Measurements from ENCODE around the gene NCOR2.

NCOR2 gene

GRCh38 chr12:124551268-124552144 is 15.9 kb downstream of the NCOR2 start:
- H3K36me3 ChIP-seq (ENCODE audit: control insufficient read depth in 4 of 4, insufficient read depth in 4 of 4, low read length in 3 of 4): peaks cover 0 to 2% (median 0%) of the 10 kb centered on the region in 4 experiments
- peak in 2 of 3 donors; percentile 76 to 85 for DNase-seq
- ChIA-PET POLR2A (interaction anchor here (0.9 to 4.0 kb wide), 2 partner anchors 15 to 31 kb away, joined by 3 to 15 read pairs; partner anchors contain the start of gene NCOR2), CTCF (interaction anchor here (0.7 to 6.2 kb wide), 16 partner anchors 8 to 214 kb away, joined by 3 to 62 read pairs (median 4); partner anchors contain the start of gene NCOR2)
- peak overlapping the region; percentile 46 to 78 for H3K27ac ChIP-seq (ENCODE audit: insufficient read depth in 1 of 2, low read depth in 1 of 2, low read length in 2 of 2, poor library complexity in 1 of 2, severe bottlenecking in 2 of 2)
- no peaks in the 10 kb centered on the region for H3K27me3 ChIP-seq (replicated peaks in 2 of 5; ENCODE audit: control insufficient read depth in 4 of 5, insufficient read depth in 5 of 5, low read length in 4 of 5)
- peak overlapping the region in 3 of 7 experiments; percentile 14 to 19 (median 15) for H3K4me3 ChIP-seq (ENCODE audit: control insufficient read depth in 1 of 7, extremely low read depth in 1 of 7, insufficient read depth in 4 of 7, low read depth in 2 of 7, low read length in 6 of 7)
- H3K4me1 ChIP-seq (ENCODE audit: control extremely low read depth in 1 of 4, control insufficient read depth in 4 of 4, insufficient read depth in 4 of 4, low read length in 3 of 4): peaks cover 5 to 87% (median 79%) of the 10 kb centered on the region in 4 experiments
- no peaks in the 10 kb centered on the region for H3K9me3 ChIP-seq (ENCODE audit: control extremely low read depth in 1 of 5, control insufficient read depth in 4 of 5, insufficient read depth in 2 of 5, low read depth in 1 of 5, low read length in 4 of 5)
- WGBS (ENCODE audit: insufficient coverage): 13% methylated on average over 23 of the region's 25 CpGs

DNA sequence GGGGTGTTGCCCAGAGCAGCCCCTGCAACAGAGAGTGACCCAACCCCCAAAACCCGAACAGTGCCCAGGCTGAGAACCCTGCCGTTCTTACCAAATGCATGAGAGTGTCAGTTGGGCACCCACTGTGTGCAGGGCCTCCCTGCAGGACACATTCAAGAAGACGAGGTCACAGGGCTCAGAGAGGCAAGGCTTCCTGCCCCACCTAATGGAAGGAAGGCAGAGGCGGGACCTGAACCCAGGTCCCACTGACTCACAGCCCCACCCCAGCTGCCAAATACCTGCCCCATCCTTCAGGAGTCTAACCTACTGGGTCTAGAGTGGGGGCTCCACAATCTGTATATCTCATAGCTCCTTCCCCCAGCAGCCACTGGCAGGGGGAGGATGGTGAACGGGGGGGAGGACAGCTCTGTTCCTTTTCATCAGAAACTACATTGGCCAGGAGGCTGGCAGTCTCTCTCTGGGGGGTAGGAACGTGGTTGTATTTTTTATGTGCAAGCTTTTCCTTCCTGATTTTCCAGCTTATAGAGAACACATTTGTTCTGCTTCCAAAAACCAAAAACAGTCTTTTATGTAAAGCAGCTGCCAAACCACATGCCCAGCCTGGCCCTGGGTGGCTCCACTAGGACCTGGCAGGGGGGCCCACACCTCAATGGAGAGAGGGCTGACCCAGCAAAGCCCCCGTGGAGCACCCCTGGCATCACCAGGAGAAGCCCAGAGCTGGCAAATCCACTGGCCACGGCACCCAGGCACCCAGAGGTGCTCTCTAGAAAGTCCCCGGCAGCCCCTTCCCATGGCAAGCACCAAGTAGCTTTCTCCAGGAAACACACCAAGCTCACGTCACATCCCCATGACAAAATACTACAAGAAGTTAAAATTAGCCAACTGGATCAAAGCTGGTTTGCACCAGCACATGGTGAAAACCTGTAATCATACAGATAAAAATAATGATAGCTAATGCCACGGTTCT is 17.0 kb downstream of the NCOR2 start:
- 14% methylated on average over 7 of the region's 11 CpGs for WGBS (ENCODE audit: insufficient coverage)
- Histone ChIP-seq H3K36me3 (ENCODE audit: control insufficient read depth in 4 of 4, insufficient read depth in 4 of 4, low read length in 3 of 4) (no peaks in the 10 kb centered on the region), H3K9me3 (ENCODE audit: control extremely low read depth in 1 of 5, control insufficient read depth in 4 of 5, insufficient read depth in 2 of 5, low read depth in 1 of 5, low read length in 4 of 5) (no peaks in the 10 kb centered on the region), H3K27me3 (replicated peaks in 2 of 5; ENCODE audit: control insufficient read depth in 4 of 5, insufficient read depth in 5 of 5, low read length in 4 of 5) (no peaks in the 10 kb centered on the region), H3K4me3 (ENCODE audit: control insufficient read depth in 1 of 7, extremely low read depth in 1 of 7, insufficient read depth in 4 of 7, low read depth in 2 of 7, low read length in 6 of 7) (peak overlapping the region in 4 of 7 experiments; percentile 26 to 46 (median 42)), H3K27ac (ENCODE audit: insufficient read depth in 1 of 2, low read depth in 1 of 2, low read length in 2 of 2, poor library complexity in 1 of 2, severe bottlenecking in 2 of 2) (peak overlapping the region; percentile 58 to 78), H3K4me1 (ENCODE audit: control extremely low read depth in 1 of 4, control insufficient read depth in 4 of 4, insufficient read depth in 4 of 4, low read length in 3 of 4) (peaks cover 7 to 88% (median 85%) of the 10 kb centered on the region in 4 experiments)
- DNase-seq: peak in 2 of 3 donors; percentile 56 to 74
- ChIA-PET POLR2A (interaction anchor here (0.5 to 4.0 kb wide), 3 partner anchors 13 to 30 kb away, joined by 3 to 15 read pairs (median 3); partner anchors contain the start of gene NCOR2), CTCF (interaction anchor here (0.8 to 6.2 kb wide), 17 partner anchors 9 to 215 kb away, joined by 3 to 62 read pairs (median 4); partner anchors contain the start of gene NCOR2)

GRCh38 chr12:124549629-124550028 is 17.8 kb downstream of the NCOR2 start:
- Histone ChIP-seq H3K4me3 (ENCODE audit: control insufficient read depth in 1 of 7, extremely low read depth in 1 of 7, insufficient read depth in 4 of 7, low read depth in 2 of 7, low read length in 6 of 7) (peak overlapping the region in 3 of 7 experiments; percentile 26 to 43 (median 40)), H3K27ac (ENCODE audit: insufficient read depth in 1 of 2, low read depth in 1 of 2, low read length in 2 of 2, poor library complexity in 1 of 2, severe bottlenecking in 2 of 2) (peak overlapping the region; percentile 5 to 78), H3K27me3 (replicated peaks in 2 of 5; ENCODE audit: control insufficient read depth in 4 of 5, insufficient read depth in 5 of 5, low read length in 4 of 5) (no peaks in the 10 kb centered on the region), H3K9me3 (ENCODE audit: control extremely low read depth in 1 of 5, control insufficient read depth in 4 of 5, insufficient read depth in 2 of 5, low read depth in 1 of 5, low read length in 4 of 5) (no peaks in the 10 kb centered on the region), H3K36me3 (ENCODE audit: control insufficient read depth in 4 of 4, insufficient read depth in 4 of 4, low read length in 3 of 4) (no peaks in the 10 kb centered on the region), H3K4me1 (ENCODE audit: control extremely low read depth in 1 of 4, control insufficient read depth in 4 of 4, insufficient read depth in 4 of 4, low read length in 3 of 4) (peaks cover 7 to 88% (median 85%) of the 10 kb centered on the region in 4 experiments)
- CTCF ChIA-PET: interaction anchor here (1.2 to 6.2 kb wide), 9 partner anchors 8 to 184 kb away, joined by 3 to 62 read pairs (median 5); partner anchors contain the start of gene NCOR2
- POLR2A ChIA-PET: interaction anchor here (0.5 to 4.0 kb wide), 2 partner anchors 12 to 17 kb away, joined by 3 to 15 read pairs; partner anchors contain the start of gene NCOR2
- DNase-seq: no peak
- 95% methylated on average over 3 of the region's 17 CpGs for WGBS (ENCODE audit: insufficient coverage)

DNA sequence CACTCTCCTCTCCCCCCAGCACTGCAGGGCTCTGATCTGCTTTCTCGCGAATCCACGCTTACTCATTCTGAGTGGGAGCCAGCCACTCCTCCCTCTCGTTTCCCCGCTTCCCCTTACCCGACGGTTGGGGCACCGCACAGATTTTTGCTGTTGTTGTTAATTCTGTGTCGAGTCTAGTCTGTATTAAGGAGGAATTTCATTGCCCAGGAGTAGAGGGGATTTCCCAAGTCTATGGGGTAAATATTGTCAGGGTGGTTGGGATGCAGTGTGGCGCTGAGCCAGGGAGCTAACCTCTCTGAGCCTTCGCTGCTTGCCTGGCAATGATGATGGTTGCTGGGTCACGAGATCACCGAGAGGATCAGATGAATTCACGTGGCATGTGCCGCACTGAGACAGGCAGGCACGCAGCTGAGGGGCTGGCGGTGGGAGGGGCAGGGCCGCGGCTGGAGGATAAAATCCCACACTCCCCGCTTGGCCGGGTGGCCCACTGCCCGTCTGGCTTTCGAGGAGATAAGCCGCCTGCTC is 18.5 kb downstream of the NCOR2 start:
- peaks cover 7 to 88% (median 85%) of the 10 kb centered on the region in 4 experiments for H3K4me1 ChIP-seq (ENCODE audit: control extremely low read depth in 1 of 4, control insufficient read depth in 4 of 4, insufficient read depth in 4 of 4, low read length in 3 of 4)
- peak overlapping the region; percentile 5 to 78 for H3K27ac ChIP-seq (ENCODE audit: insufficient read depth in 1 of 2, low read depth in 1 of 2, low read length in 2 of 2, poor library complexity in 1 of 2, severe bottlenecking in 2 of 2)
- DNase-seq: peak in 2 of 3 donors; percentile 64 to 73
- peak overlapping the region in 1 of 7 experiments; percentile 3 for H3K4me3 ChIP-seq (ENCODE audit: control insufficient read depth in 1 of 7, extremely low read depth in 1 of 7, insufficient read depth in 4 of 7, low read depth in 2 of 7, low read length in 6 of 7)
- ChIA-PET CTCF (interaction anchor here (1.2 to 1.7 kb wide), 2 partner anchors 18 to 185 kb away, joined by 3 to 4 read pairs; no protein-coding TSS in a partner anchor), POLR2A (interaction anchor here (0.7 to 4.0 kb wide), 2 partner anchors 18 to 28 kb away, joined by 3 to 15 read pairs; partner anchors contain the start of gene NCOR2)
- H3K36me3 ChIP-seq (ENCODE audit: control insufficient read depth in 4 of 4, insufficient read depth in 4 of 4, low read length in 3 of 4): no peaks in the 10 kb centered on the region
- WGBS (ENCODE audit: insufficient coverage): 83% methylated on average over 15 of the region's 24 CpGs
- no peaks in the 10 kb centered on the region for H3K27me3 ChIP-seq (replicated peaks in 2 of 5; ENCODE audit: control insufficient read depth in 4 of 5, insufficient read depth in 5 of 5, low read length in 4 of 5)
- no peaks in the 10 kb centered on the region for H3K9me3 ChIP-seq (ENCODE audit: control extremely low read depth in 1 of 5, control insufficient read depth in 4 of 5, insufficient read depth in 2 of 5, low read depth in 1 of 5, low read length in 4 of 5)

DNA sequence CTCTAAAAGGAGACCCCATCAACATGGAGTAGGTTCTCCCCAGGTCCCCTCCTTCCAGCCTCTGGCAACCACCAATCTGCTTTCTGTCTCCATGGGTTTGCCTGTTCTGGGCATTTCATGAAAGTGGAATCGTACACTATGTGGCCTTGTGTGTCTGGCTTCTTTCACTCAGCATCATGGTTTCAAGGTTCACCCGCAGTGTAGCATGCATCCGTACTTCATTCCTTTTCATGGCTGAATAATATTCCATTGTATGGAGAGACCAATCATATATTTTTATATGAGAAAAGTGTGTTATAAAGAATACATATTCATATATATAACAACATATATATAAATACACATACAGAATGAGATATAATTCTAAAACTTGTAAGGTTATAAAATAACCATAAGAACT is 19.8 kb downstream of the NCOR2 start:
- peaks cover 7 to 87% (median 85%) of the 10 kb centered on the region in 4 experiments for H3K4me1 ChIP-seq (ENCODE audit: control extremely low read depth in 1 of 4, control insufficient read depth in 4 of 4, insufficient read depth in 4 of 4, low read length in 3 of 4)
- no peaks in the 10 kb centered on the region for H3K27me3 ChIP-seq (replicated peaks in 2 of 5; ENCODE audit: control insufficient read depth in 4 of 5, insufficient read depth in 5 of 5, low read length in 4 of 5)
- H3K4me3 ChIP-seq (ENCODE audit: control insufficient read depth in 1 of 7, extremely low read depth in 1 of 7, insufficient read depth in 4 of 7, low read depth in 2 of 7, low read length in 6 of 7): no peak overlapping the region
- DNase-seq: no peak
- ChIA-PET CTCF (interaction anchor here (1.0 to 1.5 kb wide), 4 partner anchors 22 to 224 kb away, joined by 3 to 4 read pairs (median 3); no protein-coding TSS in a partner anchor), POLR2A (no interaction called here)
- no peak overlapping the region for H3K27ac ChIP-seq (ENCODE audit: insufficient read depth in 1 of 2, low read depth in 1 of 2, low read length in 2 of 2, poor library complexity in 1 of 2, severe bottlenecking in 2 of 2)
- H3K9me3 ChIP-seq (ENCODE audit: control extremely low read depth in 1 of 5, control insufficient read depth in 4 of 5, insufficient read depth in 2 of 5, low read depth in 1 of 5, low read length in 4 of 5): no peaks in the 10 kb centered on the region
- no peaks in the 10 kb centered on the region for H3K36me3 ChIP-seq (ENCODE audit: control insufficient read depth in 4 of 4, insufficient read depth in 4 of 4, low read length in 3 of 4)
- 100% methylated on average over 1 of the region's 3 CpGs for WGBS (ENCODE audit: insufficient coverage)
